Measurements from ENCODE around the gene ADD1. TPM values are rescaled to one million over a fixed set of nuclear protein-coding genes. Genes with fewer than 3 reads are reported as not detected.

ADD1 gene
- total and polyA plus RNA-seq, 8 donors = 262 to 331 (median 304) TPM

DNA sequence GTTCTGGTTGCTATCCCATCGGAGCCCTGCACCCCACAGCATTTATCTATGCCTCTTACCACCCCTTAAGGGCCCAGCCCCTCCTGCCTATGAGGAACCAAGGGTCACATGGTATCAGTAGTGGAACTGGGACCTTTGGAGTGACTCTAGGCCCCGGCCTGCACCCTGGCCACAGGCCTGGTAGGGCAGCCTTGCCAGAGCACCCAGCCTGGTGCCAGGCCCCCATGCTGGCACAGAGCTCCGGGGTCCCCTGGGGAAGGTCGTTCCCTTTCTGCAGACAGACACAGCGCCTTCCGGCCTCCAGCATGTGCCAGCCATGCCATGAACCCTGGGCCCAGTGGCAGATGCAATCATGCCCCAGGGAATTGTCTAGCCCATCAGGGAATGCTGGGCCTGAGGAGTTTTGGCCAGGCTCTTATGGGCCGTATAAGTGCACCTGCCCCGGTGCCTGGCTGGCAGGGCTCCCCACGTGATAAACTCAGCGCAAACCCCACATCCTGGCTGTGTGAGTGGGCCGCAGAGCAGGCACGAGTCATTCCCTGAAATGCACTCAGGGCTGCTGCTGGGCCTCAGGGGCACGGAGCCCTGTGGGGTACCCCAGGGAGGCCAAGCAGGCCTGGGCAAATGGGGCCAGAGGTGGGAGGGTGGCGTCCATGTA is 19.8 kb upstream of the ADD1 start:
- ATAC-seq (peak; percentile 14), DNase-seq (peak in 1 of 4 donors; percentile 61)
- H3K4me1 ChIP-seq = peaks cover 0 to 16% of the 10 kb centered on the region in 2 donors
- H3K9me3 ChIP-seq = no peaks in the 10 kb centered on the region
- TF ChIP-seq, protein P1, sequence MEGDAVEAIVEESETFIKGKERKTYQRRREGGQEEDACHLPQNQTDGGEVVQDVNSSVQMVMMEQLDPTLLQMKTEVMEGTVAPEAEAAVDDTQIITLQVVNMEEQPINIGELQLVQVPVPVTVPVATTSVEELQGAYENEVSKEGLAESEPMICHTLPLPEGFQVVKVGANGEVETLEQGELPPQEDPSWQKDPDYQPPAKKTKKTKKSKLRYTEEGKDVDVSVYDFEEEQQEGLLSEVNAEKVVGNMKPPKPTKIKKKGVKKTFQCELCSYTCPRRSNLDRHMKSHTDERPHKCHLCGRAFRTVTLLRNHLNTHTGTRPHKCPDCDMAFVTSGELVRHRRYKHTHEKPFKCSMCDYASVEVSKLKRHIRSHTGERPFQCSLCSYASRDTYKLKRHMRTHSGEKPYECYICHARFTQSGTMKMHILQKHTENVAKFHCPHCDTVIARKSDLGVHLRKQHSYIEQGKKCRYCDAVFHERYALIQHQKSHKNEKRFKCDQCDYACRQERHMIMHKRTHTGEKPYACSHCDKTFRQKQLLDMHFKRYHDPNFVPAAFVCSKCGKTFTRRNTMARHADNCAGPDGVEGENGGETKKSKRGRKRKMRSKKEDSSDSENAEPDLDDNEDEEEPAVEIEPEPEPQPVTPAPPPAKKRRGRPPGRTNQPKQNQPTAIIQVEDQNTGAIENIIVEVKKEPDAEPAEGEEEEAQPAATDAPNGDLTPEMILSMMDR (IDR thresholded peaks at IDR 0.05) = no peak
- intact Hi-C loops (cut with DNase I) = no loop called here
- peaks cover 0 to 89% of the 10 kb centered on the region in 2 donors for H3K36me3 ChIP-seq
- no peak overlapping the region for H3K4me3 ChIP-seq
- H3K27me3 ChIP-seq = no peaks in the 10 kb centered on the region
- H3K27ac ChIP-seq = no peak overlapping the region

DNA sequence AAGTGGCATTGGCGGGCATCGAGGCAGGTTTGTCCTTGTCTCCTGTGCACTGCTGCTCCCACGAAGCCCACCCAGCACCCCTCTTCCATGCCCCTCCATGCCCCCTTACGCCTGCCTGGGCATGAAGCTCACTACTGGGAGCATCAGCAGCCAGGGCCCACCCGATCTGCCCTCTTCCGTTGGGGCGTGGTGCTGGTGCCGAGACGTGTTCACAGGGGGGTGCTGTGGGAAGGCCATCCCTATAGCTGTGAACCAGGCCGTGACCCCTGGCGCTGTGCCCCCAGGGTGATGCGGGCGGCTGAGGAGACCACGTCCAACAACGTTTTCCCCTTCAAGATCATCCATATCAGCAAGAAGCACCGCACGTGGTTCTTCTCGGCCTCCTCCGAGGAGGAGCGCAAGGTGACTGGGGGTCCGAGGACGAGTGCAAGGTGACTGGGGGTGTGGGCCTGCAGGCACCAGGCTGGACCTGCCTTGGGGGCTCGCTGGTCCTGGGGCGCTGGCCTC is 19.3 kb upstream of the ADD1 start:
- peaks cover 0 to 10% of the 10 kb centered on the region in 2 donors for H3K4me1 ChIP-seq
- H3K9me3 ChIP-seq = no peaks in the 10 kb centered on the region
- DNase-seq (peak in 1 of 4 donors; percentile 67), ATAC-seq (no peak)
- intact Hi-C loops (cut with DNase I) = no loop called here
- H3K36me3 ChIP-seq = peaks cover 0 to 89% of the 10 kb centered on the region in 2 donors
- TF ChIP-seq, protein P1 (IDR thresholded peaks at IDR 0.05) = no peak
- no peaks in the 10 kb centered on the region for H3K27me3 ChIP-seq
- no peak overlapping the region for H3K27ac ChIP-seq
- no peak overlapping the region for H3K4me3 ChIP-seq

DNA sequence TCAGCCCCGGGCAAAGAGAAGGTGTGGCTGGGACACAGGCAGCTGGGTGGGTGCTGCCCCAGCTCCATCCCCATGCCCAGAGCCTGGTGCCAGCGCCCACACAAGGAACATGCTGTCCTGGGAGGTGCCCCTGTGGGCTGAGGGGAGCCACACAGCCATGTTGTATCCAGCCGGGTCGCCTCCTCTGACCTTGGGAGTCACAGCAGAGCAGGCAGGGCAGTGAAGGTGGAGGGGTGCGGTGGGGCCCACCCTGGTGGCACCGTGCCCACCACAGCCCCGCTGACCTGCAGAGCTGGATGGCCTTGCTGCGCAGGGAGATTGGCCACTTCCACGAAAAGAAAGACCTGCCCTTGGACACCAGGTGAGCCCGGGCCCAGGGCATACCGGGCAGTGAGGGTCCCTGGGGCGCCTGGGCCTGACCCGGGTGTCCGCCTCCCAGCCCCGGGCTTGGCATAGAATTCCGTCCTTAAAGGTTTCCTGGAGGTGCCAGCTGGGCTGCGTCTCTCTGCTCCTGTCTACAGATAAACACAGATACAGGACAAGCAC is 18.7 kb upstream of the ADD1 start:
- no peak for ATAC-seq
- Histone ChIP-seq H3K9me3 (no peaks in the 10 kb centered on the region), H3K36me3 (peaks cover 0 to 93% of the 10 kb centered on the region in 2 donors), H3K4me1 (peaks cover 0 to 7% of the 10 kb centered on the region in 2 donors), H3K27me3 (no peaks in the 10 kb centered on the region), H3K27ac (no peak overlapping the region), H3K4me3 (no peak overlapping the region)
- intact Hi-C loops (cut with DNase I) = no loop called here
- no peak for DNase-seq
- TF ChIP-seq, protein P1 (IDR thresholded peaks at IDR 0.05) = no peak

DNA sequence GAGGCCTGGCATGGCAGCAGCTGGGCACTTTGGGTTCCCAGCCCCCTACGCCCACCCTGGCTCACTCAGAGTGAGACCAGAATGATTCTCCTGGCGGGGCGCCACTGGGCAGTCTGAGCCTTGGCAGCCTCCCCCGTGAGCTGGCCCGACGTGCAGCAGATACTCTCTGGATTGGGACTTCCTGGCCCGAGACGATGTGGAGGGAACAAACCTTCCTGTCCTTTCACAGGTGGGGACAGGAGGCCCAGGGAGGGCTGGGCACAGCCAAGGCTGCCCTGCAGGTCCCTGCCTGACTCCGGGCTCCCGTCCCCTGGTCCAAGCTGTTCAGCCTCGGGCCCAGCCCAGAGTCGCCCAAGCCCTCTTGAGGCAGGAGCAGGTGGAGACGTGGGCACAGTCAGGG is 17.9 kb upstream of the ADD1 start:
- intact Hi-C loops (cut with DNase I) = no loop called here
- TF ChIP-seq, protein P1 (IDR thresholded peaks at IDR 0.05) = no peak
- ATAC-seq (no peak), DNase-seq (peak in 1 of 4 donors; percentile 75)
- no peaks in the 10 kb centered on the region for H3K27me3 ChIP-seq
- H3K4me1 ChIP-seq = no peaks in the 10 kb centered on the region
- peaks cover 0 to 95% of the 10 kb centered on the region in 2 donors for H3K36me3 ChIP-seq
- H3K27ac ChIP-seq = no peak overlapping the region
- no peaks in the 10 kb centered on the region for H3K9me3 ChIP-seq
- no peak overlapping the region for H3K4me3 ChIP-seq

DNA sequence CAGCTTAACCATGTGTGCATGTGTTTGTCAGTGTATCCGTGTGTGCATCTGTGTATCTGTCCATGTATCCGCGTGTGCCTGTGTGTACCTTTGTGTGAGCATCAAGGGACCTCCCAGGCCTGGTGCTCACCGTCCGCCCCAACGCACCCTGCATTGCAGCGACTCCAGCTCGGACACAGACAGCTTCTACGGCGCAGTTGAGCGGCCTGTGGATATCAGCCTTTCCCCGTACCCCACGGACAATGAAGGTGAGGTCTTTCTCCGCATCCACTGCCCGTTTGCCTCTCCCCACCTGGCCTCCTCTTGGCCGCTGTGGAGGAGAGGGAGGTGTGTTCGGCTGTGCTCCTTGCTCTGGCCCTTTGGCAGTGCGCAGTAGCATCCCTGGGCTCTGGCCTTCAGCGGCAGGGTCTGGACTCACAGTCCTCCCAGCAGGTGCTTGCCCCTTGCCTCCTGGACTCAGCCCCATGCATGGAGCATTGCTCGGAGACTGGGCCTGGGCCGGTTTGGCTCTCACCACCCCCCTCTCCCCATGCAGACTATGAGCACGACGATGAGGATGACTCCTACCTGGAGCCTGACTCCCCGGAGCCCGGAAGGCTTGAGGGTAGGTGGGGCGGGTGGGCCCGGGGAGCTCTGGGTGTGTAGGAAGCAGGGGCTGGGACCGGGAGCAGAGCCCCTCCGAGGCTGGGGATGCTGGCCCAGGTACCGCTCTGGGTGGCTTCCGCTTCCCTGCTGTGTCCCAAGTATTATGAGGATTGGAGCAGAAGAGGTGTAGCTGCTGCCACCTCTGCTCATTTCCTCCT is 16.4 kb upstream of the ADD1 start:
- Histone ChIP-seq H3K4me3 (no peak overlapping the region), H3K27me3 (no peaks in the 10 kb centered on the region), H3K4me1 (no peaks in the 10 kb centered on the region), H3K36me3 (peaks cover 0 to 95% of the 10 kb centered on the region in 2 donors), H3K27ac (no peak overlapping the region), H3K9me3 (no peaks in the 10 kb centered on the region)
- intact Hi-C loops (cut with DNase I) = no loop called here
- DNase-seq (peak in 2 of 4 donors; percentile 28 to 62), ATAC-seq (no peak)
- TF ChIP-seq, protein P1 (IDR thresholded peaks at IDR 0.05) = no peak
